WTC11 (cell line): ENCODE measurements around the gene ITSN1. TPM values are rescaled to one million over a fixed set of nuclear protein-coding genes. Genes with fewer than 3 reads are reported as not detected.

Experiments
- ATAC-seq: fragments of 200-7000 bp; cut with Tn5 transposase; 2 replicates; pipeline ENCODE4 v1.10.0; 2021; ENCODE audit warnings: mild to moderate bottlenecking, moderate library complexity
- CTCF ChIA-PET: fragments of 300-600 bp; sonication (Branson Sonifier 250); formaldehyde crosslinking; loops from one replicate; lab custom pipeline; 2021; ENCODE audit warnings: antibody characterized with exemption; lab: Charles Lee
- POLR2A ChIA-PET: fragments of 350-600 bp; sonication (Branson Sonifier 250); formaldehyde crosslinking; loops from one replicate; lab custom pipeline; 2021; ENCODE audit warnings: antibody characterized with exemption; lab: Charles Lee
- DNase-seq: peaks from one replicate; pipeline ENCODE4 v3.0.0; 2021; ENCODE audit warnings: low spot score
- H3K27ac Mint-ChIP-seq: 2 replicates; pipeline ENCODE4 v1.8.0; 2021; ENCODE audit warnings: mixed read lengths
- H3K27me3 Mint-ChIP-seq: 2 replicates; pipeline ENCODE4 v1.8.0; 2021; ENCODE audit warnings: low read depth, mild to moderate bottlenecking, moderate library complexity, mixed read lengths
- H3K36me3 Mint-ChIP-seq: 2 replicates; pipeline ENCODE4 v1.8.0; 2021; ENCODE audit warnings: mixed read lengths
- H3K4me1 Mint-ChIP-seq: 2 replicates; pipeline ENCODE4 v1.8.0; 2022; ENCODE audit warnings: mixed read lengths
- H3K4me3 Mint-ChIP-seq: 2 replicates; pipeline ENCODE4 v1.8.0; 2021; ENCODE audit warnings: mild to moderate bottlenecking, moderate library complexity, mixed read lengths
- H3K9me3 Mint-ChIP-seq: 2 replicates; pipeline ENCODE4 v1.8.0; 2021; ENCODE audit warnings: mixed read lengths
- AFF4 ChIP-seq: sonication (generic); formaldehyde crosslinking; IDR thresholded peaks from 2 replicates; pipeline ENCODE4 v1.8.1; 2023; ENCODE audit warnings: mild to moderate bottlenecking, missing genetic modification reagents, borderline replicate concordance
- CTCF ChIP-seq: fragments of 200-600 bp; IDR thresholded peaks from 2 replicates; pipeline ENCODE4 v1.8.0; 2022; ENCODE audit warnings: antibody characterized with exemption
- E2F5 ChIP-seq: sonication (generic); formaldehyde crosslinking; IDR thresholded peaks from 2 replicates; pipeline ENCODE4 v1.8.1; 2022; ENCODE audit warnings: mild to moderate bottlenecking, moderate library complexity, missing genetic modification reagents
- EMX1 ChIP-seq: fragments of 250-450 bp; sonication (Bioruptor Pico); IDR thresholded peaks from 2 replicates; pipeline ENCODE4 v1.8.0; 2021; ENCODE audit warnings: mild to moderate bottlenecking
- ETV6 ChIP-seq: sonication (generic); formaldehyde crosslinking; IDR thresholded peaks from 2 replicates; pipeline ENCODE4 v1.8.1; 2022; ENCODE audit warnings: mild to moderate bottlenecking, missing genetic modification reagents
- FOXJ3 ChIP-seq: sonication (generic); formaldehyde crosslinking; IDR thresholded peaks from 2 replicates; pipeline ENCODE4 v1.9.0; 2021; ENCODE audit warnings: missing genetic modification reagents, mild to moderate bottlenecking, borderline replicate concordance
- FOXK1 ChIP-seq: sonication (generic); formaldehyde crosslinking; IDR thresholded peaks from 2 replicates; pipeline ENCODE4 v1.8.0; 2022; ENCODE audit warnings: mild to moderate bottlenecking, moderate library complexity, missing genetic modification reagents
- GRHL2 ChIP-seq: fragments of 250-450 bp; sonication (Bioruptor Pico); IDR thresholded peaks from 2 replicates; pipeline ENCODE4 v1.8.0; 2022; ENCODE audit warnings: mild to moderate bottlenecking, moderate library complexity; ENCODE audit not compliant: insufficient replicate concordance, severe bottlenecking
- HMGA2 ChIP-seq: fragments of 250-450 bp; sonication (Bioruptor Pico); IDR thresholded peaks from 2 replicates; pipeline ENCODE4 v1.4.0; 2021; ENCODE audit warnings: mild to moderate bottlenecking, moderate library complexity
- IRF1 ChIP-seq: sonication (generic); formaldehyde crosslinking; IDR thresholded peaks from 2 replicates; pipeline ENCODE4 v1.8.0; 2023; ENCODE audit warnings: missing genetic modification reagents
- JUN ChIP-seq: sonication (generic); formaldehyde crosslinking; IDR thresholded peaks from 2 replicates; pipeline ENCODE4 v1.8.0; 2023; ENCODE audit warnings: mild to moderate bottlenecking, missing genetic modification reagents
- MLX ChIP-seq: sonication (generic); formaldehyde crosslinking; IDR thresholded peaks from 2 replicates; pipeline ENCODE4 v1.8.1; 2023; ENCODE audit warnings: mild to moderate bottlenecking, missing genetic modification reagents, moderate library complexity
- NFE2L1 ChIP-seq: sonication (generic); formaldehyde crosslinking; IDR thresholded peaks from 2 replicates; pipeline ENCODE4 v1.8.1; 2023; ENCODE audit warnings: missing genetic modification reagents
- NR1H2 ChIP-seq: sonication (generic); formaldehyde crosslinking; IDR thresholded peaks from 2 replicates; pipeline ENCODE4 v1.9.0; 2021; ENCODE audit warnings: mild to moderate bottlenecking, moderate library complexity, missing genetic modification reagents
- PRRX2 ChIP-seq: fragments of 250-450 bp; sonication (Bioruptor Pico); IDR thresholded peaks from 2 replicates; pipeline ENCODE4 v1.8.0; 2021; ENCODE audit warnings: mild to moderate bottlenecking
- RORB ChIP-seq: fragments of 250-450 bp; sonication (Bioruptor Pico); IDR thresholded peaks from 2 replicates; pipeline ENCODE4 v1.9.0; 2021; ENCODE audit warnings: mild to moderate bottlenecking
- SMAD4 ChIP-seq: sonication (generic); formaldehyde crosslinking; IDR thresholded peaks from 2 replicates; pipeline ENCODE4 v1.8.0; 2022; ENCODE audit warnings: mild to moderate bottlenecking, missing genetic modification reagents
- TEAD1 ChIP-seq: sonication (generic); formaldehyde crosslinking; IDR thresholded peaks from 2 replicates; pipeline ENCODE4 v1.8.0; 2022; ENCODE audit warnings: mild to moderate bottlenecking, missing genetic modification reagents
- USF1 ChIP-seq: sonication (generic); formaldehyde crosslinking; IDR thresholded peaks from 2 replicates; pipeline ENCODE4 v1.8.0; 2022; ENCODE audit warnings: mild to moderate bottlenecking, missing genetic modification reagents
- USF2 ChIP-seq: sonication (generic); formaldehyde crosslinking; IDR thresholded peaks from 2 replicates; pipeline ENCODE4 v1.8.1; 2023; ENCODE audit warnings: mild to moderate bottlenecking, missing genetic modification reagents, moderate library complexity
- ZNF416 ChIP-seq: fragments of 250-450 bp; sonication (Bioruptor Pico); IDR thresholded peaks from 2 replicates; pipeline ENCODE4 v1.9.0; 2021; ENCODE audit warnings: mild to moderate bottlenecking, inconsistent platforms
- ZNF423 ChIP-seq: fragments of 250-450 bp; sonication (Bioruptor Pico); IDR thresholded peaks from 2 replicates; pipeline ENCODE4 v2.1.2; 2022; ENCODE audit warnings: mild to moderate bottlenecking, moderate library complexity
- ZNF671 ChIP-seq: fragments of 250-450 bp; sonication (Bioruptor Pico); IDR thresholded peaks from 2 replicates; pipeline ENCODE4 v1.8.0; 2021; ENCODE audit warnings: mild to moderate bottlenecking
- total RNA-seq: library from RNA; stranded (reverse); gene quantifications from 3 replicates; pipeline ENCODE4 v1.2.3, GENCODE V29; 2021

The ITSN1 gene
- total RNA-seq, 1 experiment from 2014 or later = 69.6 TPM

- TF ChIP-seq FOXJ3 (CRISPR knock-in tag) (no peak), TEAD1 (CRISPR knock-in tag) (no peak), IRF1 (CRISPR knock-in tag) (no peak), PRRX2 (CRISPR knock-in tag) (no peak), JUN (CRISPR knock-in tag) (no peak), FOXK1 (no peak), E2F5 (no peak), AFF4 (CRISPR knock-in tag) (no peak), MLX (no peak), USF1 (CRISPR knock-in tag) (no peak), ZNF671 (CRISPR knock-in tag) (no peak), GRHL2 (CRISPR knock-in tag) (no peak), EMX1 (no peak), HMGA2 (no peak), NR1H2 (CRISPR knock-in tag) (no peak), ZNF416 (CRISPR knock-in tag) (no peak), NFE2L1 (CRISPR knock-in tag) (no peak), RORB (no peak), SMAD4 (no peak), USF2 (CRISPR knock-in tag) (no peak)
- TF ChIP-seq, all 79 proteins: peak for 0
- Mint-ChIP-seq H3K9me3 (peaks cover 8% of the 10 kb centered on the region), H3K27me3 (no peaks in the 10 kb centered on the region), H3K27ac (no peak overlapping the region), H3K4me3 (no peak overlapping the region), H3K36me3 (peaks cover 7% of the 10 kb centered on the region; the same call in 1 of the 2 replicates), H3K4me1 (peaks cover 15% of the 10 kb centered on the region; the same call in 1 of the 2 replicates)
- DNase-seq (no peak), ATAC-seq (no peak)
- CTCF ChIA-PET = interaction anchor here (0.9 to 1.0 kb wide), 2 partner anchors 42 to 44 kb away, joined by 4 read pairs; no protein-coding TSS in a partner anchor
- POLR2A ChIA-PET = no interaction called here
Measured at GRCh38 chr21:33850401-33850800, 208.1 kb downstream of the ITSN1 start.

GRCh38 chr21:33850985-33851384 is 208.7 kb downstream of the ITSN1 start:
- ChIA-PET POLR2A (no interaction called here), CTCF (no interaction called here)
- ATAC-seq (no peak), DNase-seq (no peak)
- no peak overlapping the region for H3K27ac Mint-ChIP-seq
- H3K27me3 Mint-ChIP-seq = no peaks in the 10 kb centered on the region
- H3K4me3 Mint-ChIP-seq = no peak overlapping the region
- TF ChIP-seq ETV6 (CRISPR knock-in tag) = no peak
- TF ChIP-seq CTCF = no peak
- TF ChIP-seq ZNF423 = no peak
- TF ChIP-seq RORB = no peak
- H3K9me3 Mint-ChIP-seq = peaks cover 7% of the 10 kb centered on the region
- peaks cover 6% of the 10 kb centered on the region; the same call in 1 of the 2 replicates for H3K36me3 Mint-ChIP-seq
- H3K4me1 Mint-ChIP-seq = peaks cover 12% of the 10 kb centered on the region; the same call in 1 of the 2 replicates
